ENCODE measurements around the gene TTF2.

TTF2 gene

GRCh38 chr1:117089996-117090395 is 29.9 kb downstream of the TTF2 start:
- H3K36me3 ChIP-seq (ENCODE audit: insufficient read depth, insufficient read length, low read length) = peaks cover 89% of the 10 kb centered on the region
- no peak for TF ChIP-seq SUZ12 (IDR thresholded peaks at IDR 0.05; ENCODE audit: extremely low read depth, insufficient read depth, insufficient read length)
- TF ChIP-seq YY1 (IDR thresholded peaks at IDR 0.05; ENCODE audit: insufficient read depth, insufficient read length) = no peak
- no peak for TF ChIP-seq ZNF274 (IDR thresholded peaks at IDR 0.05; ENCODE audit: low read depth, low read length)

GRCh38 chr1:117092594-117092993 is 32.5 kb downstream of the TTF2 start:
- Histone ChIP-seq H3K4me1 (ENCODE audit: insufficient read depth, insufficient read length) (peaks cover 4% of the 10 kb centered on the region), H3K4me3 (ENCODE audit: insufficient read length, low read depth) (no peak overlapping the region), H3K27me3 (ENCODE audit: insufficient read depth, insufficient read length) (no peaks in the 10 kb centered on the region), H3K9me3 (ENCODE audit: insufficient read depth, low read length) (no peaks in the 10 kb centered on the region), H3K9ac (ENCODE audit: insufficient read length, low read depth) (no peak overlapping the region), H3K36me3 (ENCODE audit: insufficient read depth, insufficient read length, low read length) (peaks cover 92% of the 10 kb centered on the region)
- no peak for DNase-seq (ENCODE audit: low read depth, low spot score)
- TF ChIP-seq SUZ12 (IDR thresholded peaks at IDR 0.05; ENCODE audit: extremely low read depth, insufficient read depth, insufficient read length) (no peak), ZNF274 (IDR thresholded peaks at IDR 0.05; ENCODE audit: low read depth, low read length) (no peak), YY1 (IDR thresholded peaks at IDR 0.05; ENCODE audit: insufficient read depth, insufficient read length) (no peak)

More at GRCh38 chr1:117089996-117090395, 29.9 kb downstream of the TTF2 start:
- no peaks in the 10 kb centered on the region for H3K9me3 ChIP-seq (ENCODE audit: insufficient read depth, low read length)
- no peak for DNase-seq (ENCODE audit: low read depth, low spot score)
- H3K4me1 ChIP-seq (ENCODE audit: insufficient read depth, insufficient read length) = peaks cover 4% of the 10 kb centered on the region
- H3K9ac ChIP-seq (ENCODE audit: insufficient read length, low read depth) = no peak overlapping the region
- no peak overlapping the region for H3K4me3 ChIP-seq (ENCODE audit: insufficient read length, low read depth)
- H3K27me3 ChIP-seq (ENCODE audit: insufficient read depth, insufficient read length) = no peaks in the 10 kb centered on the region

GRCh38 chr1:117093091-117093534 is 33.0 kb downstream of the TTF2 start:
- Histone ChIP-seq H3K9ac (ENCODE audit: insufficient read length, low read depth) (no peak overlapping the region), H3K4me3 (ENCODE audit: insufficient read length, low read depth) (no peak overlapping the region), H3K27me3 (ENCODE audit: insufficient read depth, insufficient read length) (no peaks in the 10 kb centered on the region), H3K9me3 (ENCODE audit: insufficient read depth, low read length) (no peaks in the 10 kb centered on the region), H3K36me3 (ENCODE audit: insufficient read depth, insufficient read length, low read length) (peaks cover 92% of the 10 kb centered on the region), H3K4me1 (ENCODE audit: insufficient read depth, insufficient read length) (peaks cover 4% of the 10 kb centered on the region)
- TF ChIP-seq SUZ12 (IDR thresholded peaks at IDR 0.05; ENCODE audit: extremely low read depth, insufficient read depth, insufficient read length) = no peak
- TF ChIP-seq ZNF274 (IDR thresholded peaks at IDR 0.05; ENCODE audit: low read depth, low read length) = no peak
- no peak for TF ChIP-seq YY1 (IDR thresholded peaks at IDR 0.05; ENCODE audit: insufficient read depth, insufficient read length)
- DNase-seq (ENCODE audit: low read depth, low spot score) = peak; percentile 71

- no peak for TF ChIP-seq ZNF274 (IDR thresholded peaks at IDR 0.05; ENCODE audit: low read depth, low read length)
- no peak for TF ChIP-seq YY1 (IDR thresholded peaks at IDR 0.05; ENCODE audit: insufficient read depth, insufficient read length)
- no peak for TF ChIP-seq SUZ12 (IDR thresholded peaks at IDR 0.05; ENCODE audit: extremely low read depth, insufficient read depth, insufficient read length)
- DNase-seq (ENCODE audit: low read depth, low spot score) = peak; percentile 64
- peaks cover 4% of the 10 kb centered on the region for H3K4me1 ChIP-seq (ENCODE audit: insufficient read depth, insufficient read length)
- H3K36me3 ChIP-seq (ENCODE audit: insufficient read depth, insufficient read length, low read length) = peaks cover 94% of the 10 kb centered on the region
- H3K9ac ChIP-seq (ENCODE audit: insufficient read length, low read depth) = no peak overlapping the region
- no peaks in the 10 kb centered on the region for H3K27me3 ChIP-seq (ENCODE audit: insufficient read depth, insufficient read length)
- no peaks in the 10 kb centered on the region for H3K9me3 ChIP-seq (ENCODE audit: insufficient read depth, low read length)
- H3K4me3 ChIP-seq (ENCODE audit: insufficient read length, low read depth) = no peak overlapping the region
Measured at GRCh38 chr1:117093870-117094621, 33.9 kb downstream of the TTF2 start.

- Histone ChIP-seq H3K4me1 (ENCODE audit: insufficient read depth, insufficient read length) (peaks cover 4% of the 10 kb centered on the region), H3K36me3 (ENCODE audit: insufficient read depth, insufficient read length, low read length) (peaks cover 93% of the 10 kb centered on the region), H3K4me3 (ENCODE audit: insufficient read length, low read depth) (no peak overlapping the region), H3K9ac (ENCODE audit: insufficient read length, low read depth) (no peak overlapping the region), H3K27me3 (ENCODE audit: insufficient read depth, insufficient read length) (no peaks in the 10 kb centered on the region), H3K9me3 (ENCODE audit: insufficient read depth, low read length) (no peaks in the 10 kb centered on the region)
- DNase-seq (ENCODE audit: low read depth, low spot score) = no peak
- TF ChIP-seq ZNF274 (IDR thresholded peaks at IDR 0.05; ENCODE audit: low read depth, low read length) (no peak), SUZ12 (IDR thresholded peaks at IDR 0.05; ENCODE audit: extremely low read depth, insufficient read depth, insufficient read length) (no peak), YY1 (IDR thresholded peaks at IDR 0.05; ENCODE audit: insufficient read depth, insufficient read length) (no peak)
Measured at GRCh38 chr1:117094841-117095604, 34.9 kb downstream of the TTF2 start.

GRCh38 chr1:117096951-117097408 is 36.9 kb downstream of the TTF2 start:
- Histone ChIP-seq H3K9ac (ENCODE audit: insufficient read length, low read depth) (no peak overlapping the region), H3K36me3 (ENCODE audit: insufficient read depth, insufficient read length, low read length) (peaks cover 93% of the 10 kb centered on the region), H3K4me3 (ENCODE audit: insufficient read length, low read depth) (no peak overlapping the region), H3K27me3 (ENCODE audit: insufficient read depth, insufficient read length) (no peaks in the 10 kb centered on the region), H3K9me3 (ENCODE audit: insufficient read depth, low read length) (no peaks in the 10 kb centered on the region), H3K4me1 (ENCODE audit: insufficient read depth, insufficient read length) (peaks cover 4% of the 10 kb centered on the region)
- DNase-seq (ENCODE audit: low read depth, low spot score) = no peak
- TF ChIP-seq ZNF274 (IDR thresholded peaks at IDR 0.05; ENCODE audit: low read depth, low read length) (no peak), SUZ12 (IDR thresholded peaks at IDR 0.05; ENCODE audit: extremely low read depth, insufficient read depth, insufficient read length) (no peak), YY1 (IDR thresholded peaks at IDR 0.05; ENCODE audit: insufficient read depth, insufficient read length) (no peak)

GRCh38 chr1:117097443-117097842 is 37.3 kb downstream of the TTF2 start:
- TF ChIP-seq YY1 (IDR thresholded peaks at IDR 0.05; ENCODE audit: insufficient read depth, insufficient read length) (no peak), ZNF274 (IDR thresholded peaks at IDR 0.05; ENCODE audit: low read depth, low read length) (no peak), SUZ12 (IDR thresholded peaks at IDR 0.05; ENCODE audit: extremely low read depth, insufficient read depth, insufficient read length) (no peak)
- no peaks in the 10 kb centered on the region for H3K27me3 ChIP-seq (ENCODE audit: insufficient read depth, insufficient read length)
- peaks cover 3% of the 10 kb centered on the region for H3K4me1 ChIP-seq (ENCODE audit: insufficient read depth, insufficient read length)
- no peak overlapping the region for H3K9ac ChIP-seq (ENCODE audit: insufficient read length, low read depth)
- peaks cover 94% of the 10 kb centered on the region for H3K36me3 ChIP-seq (ENCODE audit: insufficient read depth, insufficient read length, low read length)
- no peaks in the 10 kb centered on the region for H3K9me3 ChIP-seq (ENCODE audit: insufficient read depth, low read length)
- DNase-seq (ENCODE audit: low read depth, low spot score) = no peak
- H3K4me3 ChIP-seq (ENCODE audit: insufficient read length, low read depth) = no peak overlapping the region
